DND-41 (cell line): ENCODE measurements around the gene TSC22D1.
"Not testable (repeated sequence)": the region's sequence is repeated elsewhere in the genome, so short reads cannot be mapped to it uniquely, and the experiment has no call there.

ENCODE experiments used
- ATAC-seq: fragments of 200-7000 bp; cut with Tn5 transposase; 3 replicates; pipeline ENCODE4 v1.9.1; 2021; ENCODE audit warnings: low read depth; ENCODE audit not compliant: insufficient read depth
- DNase-seq: peaks from one replicate; pipeline ENCODE4 v3.0.0-alpha.2; 2020
- H2AFZ ChIP-seq: 2 replicates; pipeline ENCODE4 v1.6.0; 2012; ENCODE audit warnings: low read depth, low read length
- H3K27ac ChIP-seq: 2 replicates; pipeline ENCODE4 v1.5.1; 2012; ENCODE audit warnings: low read length, inconsistent platforms
- H3K27me3 ChIP-seq: fragments of 200-600 bp; sonication (generic); 2 replicates; pipeline ENCODE4 v1.6.0; 2012; ENCODE audit warnings: low read length, mild to moderate bottlenecking, inconsistent platforms; ENCODE audit not compliant: insufficient read depth, poor library complexity
- H3K36me3 ChIP-seq: 2 replicates; pipeline ENCODE4 v1.5.1; 2012; ENCODE audit warnings: low read length, inconsistent platforms; ENCODE audit not compliant: insufficient read depth
- H3K4me1 ChIP-seq: 2 replicates; pipeline ENCODE4 v1.5.1; 2012; ENCODE audit warnings: mild to moderate bottlenecking, low read length; ENCODE audit not compliant: insufficient read depth
- H3K4me2 ChIP-seq: 2 replicates; pipeline ENCODE4 v1.6.0; 2012; ENCODE audit warnings: mild to moderate bottlenecking, moderate library complexity, low read length, inconsistent platforms; ENCODE audit not compliant: insufficient read depth
- H3K4me3 ChIP-seq, 2 experiments: fragments of 200-600 bp in 1 of 2; shearing (Covaris generic) in 1 of 2; 2 replicates each; pipeline ENCODE4 v1.5.1; 2012 to 2016; ENCODE audit warnings: inconsistent platforms in 2 of 2, low read length in 2 of 2, mild to moderate bottlenecking in 2 of 2, low read depth in 1 of 2, moderate library complexity in 1 of 2
- H3K79me2 ChIP-seq: 2 replicates; pipeline ENCODE4 v1.6.0; 2012; ENCODE audit warnings: low read length, inconsistent platforms; ENCODE audit not compliant: insufficient read depth
- H3K9ac ChIP-seq: 2 replicates; pipeline ENCODE4 v1.6.0; 2012; ENCODE audit warnings: low read depth, mild to moderate bottlenecking, inconsistent platforms, low read length, moderate library complexity
- H3K9me3 ChIP-seq: 2 replicates; pipeline ENCODE4 v1.5.1; 2012; ENCODE audit warnings: low read length, moderate library complexity, mild to moderate bottlenecking, inconsistent platforms; ENCODE audit not compliant: insufficient read depth, severe bottlenecking
- H4K20me1 ChIP-seq: 2 replicates; pipeline ENCODE4 v1.6.0; 2012; ENCODE audit warnings: low read length; ENCODE audit not compliant: insufficient read depth
- EZH2 ChIP-seq: IDR thresholded peaks from 3 replicates; pipeline ENCODE4 v1.6.1; 2012; ENCODE audit warnings: borderline replicate concordance, low read depth, mild to moderate bottlenecking, moderate library complexity, low read length, inconsistent platforms; ENCODE audit not compliant: severe bottlenecking
- TF ChIP-seq, protein P1 (sequence below): IDR thresholded peaks from 2 replicates; pipeline ENCODE4 v1.5.1; 2012; ENCODE audit warnings: borderline replicate concordance, low read length, moderate library complexity, mild to moderate bottlenecking; ENCODE audit not compliant: poor library complexity, severe bottlenecking; ENCODE audit errors: extremely low read depth

Gene TSC22D1

GRCh38 chr13:44514278-44514677 lies 61.9 kb downstream of the TSC22D1 start:
- Histone ChIP-seq H3K79me2 (no peaks in the 10 kb centered on the region), H3K27ac (no peak overlapping the region), H3K9me3 (no peaks in the 10 kb centered on the region), H3K4me3 (no peak overlapping the region), H4K20me1 (no peaks in the 10 kb centered on the region), H3K27me3 (no peaks in the 10 kb centered on the region), H2AFZ (no peak overlapping the region), H3K4me2 (no peak overlapping the region), H3K9ac (no peak overlapping the region), H3K36me3 (no peaks in the 10 kb centered on the region), H3K4me1 (peaks cover 11% of the 10 kb centered on the region; the same call in 1 of the 2 replicates)
- DNase-seq (no peak), ATAC-seq (no peak; the same call in 2 of the 3 replicates)
- TF ChIP-seq, protein P1, sequence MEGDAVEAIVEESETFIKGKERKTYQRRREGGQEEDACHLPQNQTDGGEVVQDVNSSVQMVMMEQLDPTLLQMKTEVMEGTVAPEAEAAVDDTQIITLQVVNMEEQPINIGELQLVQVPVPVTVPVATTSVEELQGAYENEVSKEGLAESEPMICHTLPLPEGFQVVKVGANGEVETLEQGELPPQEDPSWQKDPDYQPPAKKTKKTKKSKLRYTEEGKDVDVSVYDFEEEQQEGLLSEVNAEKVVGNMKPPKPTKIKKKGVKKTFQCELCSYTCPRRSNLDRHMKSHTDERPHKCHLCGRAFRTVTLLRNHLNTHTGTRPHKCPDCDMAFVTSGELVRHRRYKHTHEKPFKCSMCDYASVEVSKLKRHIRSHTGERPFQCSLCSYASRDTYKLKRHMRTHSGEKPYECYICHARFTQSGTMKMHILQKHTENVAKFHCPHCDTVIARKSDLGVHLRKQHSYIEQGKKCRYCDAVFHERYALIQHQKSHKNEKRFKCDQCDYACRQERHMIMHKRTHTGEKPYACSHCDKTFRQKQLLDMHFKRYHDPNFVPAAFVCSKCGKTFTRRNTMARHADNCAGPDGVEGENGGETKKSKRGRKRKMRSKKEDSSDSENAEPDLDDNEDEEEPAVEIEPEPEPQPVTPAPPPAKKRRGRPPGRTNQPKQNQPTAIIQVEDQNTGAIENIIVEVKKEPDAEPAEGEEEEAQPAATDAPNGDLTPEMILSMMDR, result no peak
- TF ChIP-seq EZH2, result no peak

GRCh38 chr13:44509853-44510252 lies 66.3 kb downstream of the TSC22D1 start:
- H2AFZ ChIP-seq, H3K79me2 ChIP-seq, ATAC-seq, DNase-seq, H3K27ac ChIP-seq, H4K20me1 ChIP-seq, H3K4me2 ChIP-seq, H3K9me3 ChIP-seq, H3K9ac ChIP-seq, H3K4me3 ChIP-seq, H3K27me3 ChIP-seq, H3K36me3 ChIP-seq: not testable (repeated sequence)
- H3K4me1 ChIP-seq, result peaks cover 10% of the 10 kb centered on the region; the same call in 1 of the 2 replicates

GRCh38 chr13:44508562-44509077 lies 67.5 kb downstream of the TSC22D1 start:
- ATAC-seq (no peak), DNase-seq (no peak)
- Histone ChIP-seq H3K4me3 (no peak overlapping the region), H3K9me3 (no peaks in the 10 kb centered on the region), H3K4me2 (no peak overlapping the region), H3K4me1 (no peaks in the 10 kb centered on the region), H4K20me1 (no peaks in the 10 kb centered on the region), H3K9ac (no peak overlapping the region), H2AFZ (no peak overlapping the region), H3K36me3 (no peaks in the 10 kb centered on the region), H3K27me3 (no peaks in the 10 kb centered on the region), H3K79me2 (no peaks in the 10 kb centered on the region), H3K27ac (no peak overlapping the region)
- TF ChIP-seq, protein P1, result no peak
- no peak for TF ChIP-seq EZH2

DNA sequence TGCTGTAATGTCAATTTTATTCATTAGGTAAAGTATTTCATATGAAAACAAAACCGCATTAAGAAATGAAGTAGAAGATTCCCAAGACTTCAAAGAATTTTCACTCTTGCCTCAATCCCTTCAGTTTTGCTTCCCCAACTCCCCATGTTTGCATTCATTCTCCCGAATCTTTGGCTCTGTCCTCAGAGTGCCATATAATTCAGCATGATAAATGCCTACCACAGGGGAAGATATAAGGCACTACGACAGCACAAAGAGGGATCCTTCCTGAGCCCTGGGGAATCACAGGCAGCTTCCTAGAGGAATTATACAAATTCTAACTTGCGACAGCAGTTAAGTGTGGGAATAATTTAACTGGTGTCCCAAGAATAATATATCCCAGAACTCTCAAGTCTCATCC lies 68.5 kb downstream of the TSC22D1 start:
- no peak for DNase-seq
- no peak overlapping the region for H3K4me3 ChIP-seq
- H3K36me3 ChIP-seq, result no peaks in the 10 kb centered on the region
- H3K79me2 ChIP-seq, result no peaks in the 10 kb centered on the region
- H3K4me1 ChIP-seq, result no peaks in the 10 kb centered on the region
- H3K9ac ChIP-seq, result no peak overlapping the region
- TF ChIP-seq EZH2, result no peak
- TF ChIP-seq, protein P1, result no peak
- no peaks in the 10 kb centered on the region for H4K20me1 ChIP-seq
- H3K9me3 ChIP-seq, result no peaks in the 10 kb centered on the region
- H2AFZ ChIP-seq, result no peak overlapping the region
- H3K27ac ChIP-seq, result no peak overlapping the region
- no peak overlapping the region for H3K4me2 ChIP-seq
- no peak for ATAC-seq
- no peaks in the 10 kb centered on the region for H3K27me3 ChIP-seq
